AG09319 (cell line): ENCODE data around the gene ST8SIA1.

ENCODE experiments used
- DNase-seq: peaks from one replicate; pipeline ENCODE4 v3.0.0-alpha.2; 2010; ENCODE audit warnings: low read depth; ENCODE audit errors: extremely low read depth
- CTCF ChIP-seq: IDR thresholded peaks from 2 replicates; pipeline ENCODE4 v1.5.1; 2011; ENCODE audit warnings: low read depth, mild to moderate bottlenecking, inconsistent platforms, low read length, moderate library complexity

ST8SIA1 gene

DNA sequence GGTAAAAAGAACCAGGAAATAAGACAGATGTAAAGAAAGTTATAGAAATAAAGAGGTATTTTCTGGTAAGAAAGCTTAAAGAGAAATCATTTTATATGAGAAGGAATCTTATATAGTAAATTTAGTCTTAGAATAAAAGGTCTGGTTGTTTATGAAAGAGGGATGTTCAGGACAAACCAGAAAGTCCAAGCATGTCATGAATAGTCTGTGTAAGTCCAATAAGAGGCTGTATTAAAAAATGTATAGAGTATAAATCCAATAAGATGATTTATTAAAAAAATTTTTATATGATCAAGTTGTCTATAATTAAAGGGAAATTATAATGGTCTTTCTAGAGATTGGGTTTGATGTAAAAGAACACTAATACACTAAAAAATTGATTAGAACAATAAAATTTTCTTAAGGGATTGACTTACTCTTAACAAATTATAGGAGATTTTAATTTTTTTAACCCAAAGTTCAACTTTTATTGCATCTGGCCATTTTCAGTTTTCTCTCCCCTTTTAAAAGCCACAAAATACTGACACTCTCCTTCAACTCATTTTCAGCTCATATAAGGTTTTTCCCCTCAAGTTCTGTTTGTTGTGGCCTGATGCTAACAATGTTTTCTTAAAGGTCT, 35.1 kb downstream of the ST8SIA1 start:
- no peak for DNase-seq
- no peak for TF ChIP-seq CTCF

DNA sequence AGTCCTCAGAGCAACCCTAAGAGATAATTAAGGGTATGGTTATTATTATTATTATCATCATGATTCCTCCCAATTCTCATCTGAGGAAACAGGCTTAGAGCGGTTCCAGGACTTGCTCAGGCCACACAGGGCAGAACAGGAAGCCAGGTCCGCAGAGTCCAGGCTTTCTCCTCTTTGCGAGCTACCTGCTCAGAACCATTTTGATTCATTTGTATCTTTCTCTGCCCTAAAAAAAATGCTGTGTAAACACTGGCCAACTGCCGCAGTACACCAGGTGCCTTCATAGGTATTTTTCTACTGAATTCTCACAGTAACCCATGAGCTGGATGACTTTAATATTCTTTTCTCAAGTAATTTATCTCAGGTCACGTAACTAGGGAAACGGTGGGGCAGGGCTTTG, 45.3 kb downstream of the ST8SIA1 start:
- no peak for DNase-seq
- no peak for TF ChIP-seq CTCF

GRCh38 chr12:22287776-22288621, 46.5 kb downstream of the ST8SIA1 start:
- DNase-seq = no peak
- no peak for TF ChIP-seq CTCF

DNA sequence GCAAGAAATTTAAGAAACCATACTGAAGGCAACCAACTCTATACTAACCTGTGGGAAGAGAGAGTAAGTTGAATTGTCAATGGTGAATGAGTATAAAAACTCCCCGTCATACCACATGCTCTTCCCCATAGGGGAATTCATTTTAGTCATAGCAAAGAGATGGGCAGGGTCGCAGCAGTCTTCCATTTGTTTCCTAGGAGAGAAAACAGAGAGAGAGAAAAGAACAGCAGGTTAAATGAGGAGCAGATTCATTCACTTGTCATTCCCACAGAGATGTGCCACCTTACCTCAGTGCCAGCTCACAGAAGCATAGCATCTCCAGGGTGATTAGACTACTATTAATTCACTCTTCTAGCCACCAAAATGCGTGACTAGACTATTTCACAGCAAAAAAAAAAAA, 47.4 kb downstream of the ST8SIA1 start:
- no peak for TF ChIP-seq CTCF
- DNase-seq = no peak

DNA sequence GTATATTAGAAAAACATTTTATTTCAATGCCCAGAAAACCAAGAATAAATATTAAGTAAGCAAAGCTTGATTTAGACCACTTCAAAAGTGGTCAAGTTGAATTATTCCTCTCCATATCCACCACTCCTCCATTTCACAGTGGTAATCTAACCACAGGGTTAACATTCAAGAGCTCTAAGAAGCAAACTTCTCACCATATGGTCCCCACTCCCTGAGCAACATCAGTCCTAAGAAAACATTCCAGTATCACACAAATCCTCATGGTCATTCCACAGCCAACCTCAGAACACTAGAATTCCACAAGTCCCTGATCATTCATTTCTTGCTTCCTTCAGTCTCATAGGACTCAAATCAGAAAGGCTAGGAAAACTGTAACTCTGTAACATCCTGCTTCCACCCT, 47.9 kb downstream of the ST8SIA1 start:
- DNase-seq = peak; percentile 63
- no peak for TF ChIP-seq CTCF

DNA sequence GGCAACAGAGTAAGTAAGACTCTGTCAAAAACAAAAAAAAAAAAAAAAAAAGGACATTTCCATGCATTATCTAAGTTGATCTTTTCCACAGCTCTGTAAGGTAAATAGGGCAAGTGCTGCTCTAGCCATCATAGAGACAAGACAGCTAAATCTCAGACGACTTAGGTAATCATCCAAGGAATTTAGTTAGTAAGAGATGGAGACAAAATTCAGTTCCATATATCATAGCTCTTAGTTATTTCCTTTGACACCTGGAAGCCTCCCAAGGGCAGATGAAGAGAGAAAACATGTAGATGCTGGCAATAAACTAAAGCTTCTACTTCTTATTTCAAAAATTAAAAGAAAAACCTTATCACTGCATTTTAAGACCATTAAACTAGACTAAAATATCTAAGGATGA, 48.7 kb downstream of the ST8SIA1 start:
- no peak for TF ChIP-seq CTCF
- no peak for DNase-seq

DNA sequence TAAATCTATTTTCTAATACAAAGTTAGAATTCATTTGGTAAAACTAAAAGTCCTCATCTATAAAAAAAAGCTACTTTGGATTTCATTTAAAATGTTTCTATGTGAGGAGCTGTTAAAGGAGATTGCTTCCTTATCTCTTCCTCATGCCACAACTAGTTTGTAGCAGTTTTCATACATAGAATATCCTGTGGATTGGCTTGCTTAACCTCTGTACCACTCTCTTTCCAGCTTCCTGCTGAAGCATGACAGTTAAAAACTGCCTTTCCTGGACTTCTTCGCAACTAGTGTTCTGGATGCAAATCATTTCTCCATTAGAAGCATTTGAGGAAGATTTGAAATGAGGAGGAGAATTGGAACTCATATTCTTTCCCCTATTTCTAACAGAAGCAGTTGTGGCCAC, 49.6 kb downstream of the ST8SIA1 start:
- no peak for DNase-seq
- TF ChIP-seq CTCF = no peak
